ENCODE data around the gene DDX20. TPM values are rescaled to one million over a fixed set of nuclear protein-coding genes. Genes with fewer than 3 reads are reported as not detected.

The DDX20 gene
- 18.4 TPM for total RNA-seq

GRCh38 chr1:111755331-111756123 is at the start of gene DDX20:
DDX20 (plus strand) TSS chr1:111755901; CDS start chr1:111755925, 24 bp downstream.
- DNase-seq (ENCODE audit: low spot score), result peak; percentile 91

GRCh38 chr1:111706921-111707320 is 48.8 kb upstream of the DDX20 start:
- no peak for DNase-seq (ENCODE audit: low spot score)

- DNase-seq (ENCODE audit: low spot score), result no peak
Measured at GRCh38 chr1:111707906-111708305, 47.8 kb upstream of the DDX20 start.

- no peak for DNase-seq (ENCODE audit: low spot score)
Measured at GRCh38 chr1:111709986-111710385, 45.7 kb upstream of the DDX20 start.

- no peak for DNase-seq (ENCODE audit: low spot score)
Measured at GRCh38 chr1:111716333-111716732, 39.4 kb upstream of the DDX20 start.

- no peak for DNase-seq (ENCODE audit: low spot score)
Measured at GRCh38 chr1:111717450-111717849, 38.3 kb upstream of the DDX20 start.

- DNase-seq (ENCODE audit: low spot score), result no peak
Measured at GRCh38 chr1:111719135-111719534, 36.6 kb upstream of the DDX20 start.

- DNase-seq (ENCODE audit: low spot score), result no peak
Measured at GRCh38 chr1:111719674-111720132, 36.0 kb upstream of the DDX20 start.

- no peak for DNase-seq (ENCODE audit: low spot score)
Measured at GRCh38 chr1:111720274-111720976, 35.3 kb upstream of the DDX20 start.

GRCh38 chr1:111720977-111721786 is 34.5 kb upstream of the DDX20 start:
- DNase-seq (ENCODE audit: low spot score), result no peak

GRCh38 chr1:111723091-111723806 is 32.5 kb upstream of the DDX20 start:
- DNase-seq (ENCODE audit: low spot score), result no peak

- no peak for DNase-seq (ENCODE audit: low spot score)
Measured at GRCh38 chr1:111723871-111724270, 31.8 kb upstream of the DDX20 start.

- DNase-seq (ENCODE audit: low spot score), result no peak
Measured at GRCh38 chr1:111725192-111725591, 30.5 kb upstream of the DDX20 start.

- DNase-seq (ENCODE audit: low spot score), result peak; percentile 25
Measured at GRCh38 chr1:111727056-111727455, 28.6 kb upstream of the DDX20 start.

- DNase-seq (ENCODE audit: low spot score), result peak; percentile 36
Measured at GRCh38 chr1:111729271-111729921, 26.3 kb upstream of the DDX20 start.

GRCh38 chr1:111729946-111730681 is 25.6 kb upstream of the DDX20 start:
- peak; percentile 26 for DNase-seq (ENCODE audit: low spot score)

GRCh38 chr1:111730706-111731105 is 25.0 kb upstream of the DDX20 start:
- DNase-seq (ENCODE audit: low spot score), result no peak

- DNase-seq (ENCODE audit: low spot score), result peak; percentile 35
Measured at GRCh38 chr1:111731956-111732355, 23.7 kb upstream of the DDX20 start.

- peak; percentile 26 for DNase-seq (ENCODE audit: low spot score)
Measured at GRCh38 chr1:111732718-111733117, 23.0 kb upstream of the DDX20 start.
